HL-60 (cell line): ENCODE results near the gene IFFO2.

ENCODE experiments used
- DNase-seq, 2 experiments: peaks; one replicate each; pipeline ENCODE4 v3.0.0-alpha.2; 2010 to 2020; ENCODE audit warnings: low read depth in 1 of 2, low spot score in 1 of 2
- H3K27ac ChIP-seq: fragments of 250-450 bp; sonication (Bioruptor Pico); replicated peaks from 2 replicates; pipeline ENCODE4 v1.5.1; 2020; ENCODE audit warnings: mild to moderate bottlenecking, moderate library complexity
- H3K27me3 ChIP-seq: fragments of 250-450 bp; sonication (Bioruptor Pico); 2 replicates; pipeline ENCODE4 v1.5.1; 2021; ENCODE audit warnings: mild to moderate bottlenecking, moderate library complexity; ENCODE audit not compliant: insufficient read depth, poor library complexity, severe bottlenecking
- H3K4me3 ChIP-seq: replicated peaks from 2 replicates; pipeline ENCODE4 v1.5.1; 2011; ENCODE audit warnings: mild to moderate bottlenecking, control low read depth, low read length; ENCODE audit not compliant: insufficient read depth
- CTCF ChIP-seq: IDR thresholded peaks from one replicate; pipeline ENCODE4 v1.5.1; 2011; ENCODE audit warnings: low read length, control low read depth, inconsistent platforms; ENCODE audit not compliant: insufficient read depth
- GABPA ChIP-seq: IDR thresholded peaks from 2 replicates; pipeline ENCODE4 v1.6.1; 2012; ENCODE audit warnings: low read depth
- POLR2AphosphoS5 ChIP-seq: IDR thresholded peaks from 2 replicates; pipeline ENCODE4 v1.6.1; 2012; ENCODE audit warnings: low read depth
- SPI1 ChIP-seq: IDR thresholded peaks from 2 replicates; pipeline ENCODE4 v1.6.1; 2012; ENCODE audit warnings: low read depth, mild to moderate bottlenecking, borderline replicate concordance
- TF ChIP-seq, protein P1 (sequence below): IDR thresholded peaks from 2 replicates; pipeline ENCODE4 v1.6.1; 2012; ENCODE audit warnings: low read depth; ENCODE audit not compliant: insufficient replicate concordance

The IFFO2 gene

DNA sequence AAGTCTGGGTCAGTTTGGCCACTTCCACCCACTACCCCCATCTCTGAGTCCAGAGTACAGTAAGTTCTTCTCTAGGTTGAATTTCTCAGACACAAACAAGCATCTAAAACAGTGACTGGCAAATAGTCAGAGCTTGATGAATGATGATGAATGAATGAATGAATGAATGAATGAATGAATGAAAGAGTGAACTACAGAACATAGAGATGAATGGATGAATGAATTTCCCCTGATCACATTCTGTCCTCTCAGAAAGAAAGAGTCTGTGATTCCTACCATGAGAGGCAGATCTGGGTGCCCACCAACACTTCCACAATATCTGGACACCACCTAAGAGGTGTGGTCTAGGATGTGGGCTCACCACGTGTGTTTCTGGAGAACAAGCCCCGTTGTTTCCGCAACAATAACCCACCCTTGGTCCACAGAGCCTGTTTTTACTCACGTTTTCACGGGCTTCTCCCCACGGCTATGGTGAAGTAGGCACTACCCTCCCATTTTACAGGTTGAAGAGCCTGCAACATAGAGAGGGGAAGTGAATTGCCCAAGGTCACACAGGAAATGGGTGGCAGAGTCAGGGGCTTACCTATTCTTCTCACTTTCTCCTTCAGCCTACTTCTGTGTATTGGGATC is 40.2 kb upstream of the IFFO2 start:
- TF ChIP-seq SPI1 (no peak), CTCF (no peak)
- Histone ChIP-seq H3K4me3 (no peak overlapping the region), H3K27ac (no peak overlapping the region), H3K27me3 (no peaks in the 10 kb centered on the region)
- no peak for DNase-seq

- H3K27ac ChIP-seq, result no peak overlapping the region
- H3K4me3 ChIP-seq, result no peak overlapping the region
- no peak for TF ChIP-seq POLR2AphosphoS5
- no peak for TF ChIP-seq CTCF
- TF ChIP-seq, protein P1, sequence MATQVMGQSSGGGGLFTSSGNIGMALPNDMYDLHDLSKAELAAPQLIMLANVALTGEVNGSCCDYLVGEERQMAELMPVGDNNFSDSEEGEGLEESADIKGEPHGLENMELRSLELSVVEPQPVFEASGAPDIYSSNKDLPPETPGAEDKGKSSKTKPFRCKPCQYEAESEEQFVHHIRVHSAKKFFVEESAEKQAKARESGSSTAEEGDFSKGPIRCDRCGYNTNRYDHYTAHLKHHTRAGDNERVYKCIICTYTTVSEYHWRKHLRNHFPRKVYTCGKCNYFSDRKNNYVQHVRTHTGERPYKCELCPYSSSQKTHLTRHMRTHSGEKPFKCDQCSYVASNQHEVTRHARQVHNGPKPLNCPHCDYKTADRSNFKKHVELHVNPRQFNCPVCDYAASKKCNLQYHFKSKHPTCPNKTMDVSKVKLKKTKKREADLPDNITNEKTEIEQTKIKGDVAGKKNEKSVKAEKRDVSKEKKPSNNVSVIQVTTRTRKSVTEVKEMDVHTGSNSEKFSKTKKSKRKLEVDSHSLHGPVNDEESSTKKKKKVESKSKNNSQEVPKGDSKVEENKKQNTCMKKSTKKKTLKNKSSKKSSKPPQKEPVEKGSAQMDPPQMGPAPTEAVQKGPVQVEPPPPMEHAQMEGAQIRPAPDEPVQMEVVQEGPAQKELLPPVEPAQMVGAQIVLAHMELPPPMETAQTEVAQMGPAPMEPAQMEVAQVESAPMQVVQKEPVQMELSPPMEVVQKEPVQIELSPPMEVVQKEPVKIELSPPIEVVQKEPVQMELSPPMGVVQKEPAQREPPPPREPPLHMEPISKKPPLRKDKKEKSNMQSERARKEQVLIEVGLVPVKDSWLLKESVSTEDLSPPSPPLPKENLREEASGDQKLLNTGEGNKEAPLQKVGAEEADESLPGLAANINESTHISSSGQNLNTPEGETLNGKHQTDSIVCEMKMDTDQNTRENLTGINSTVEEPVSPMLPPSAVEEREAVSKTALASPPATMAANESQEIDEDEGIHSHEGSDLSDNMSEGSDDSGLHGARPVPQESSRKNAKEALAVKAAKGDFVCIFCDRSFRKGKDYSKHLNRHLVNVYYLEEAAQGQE, result no peak
- no peak for TF ChIP-seq GABPA
- no peak for TF ChIP-seq SPI1
- no peaks in the 10 kb centered on the region for H3K27me3 ChIP-seq
- DNase-seq, result no peak
Measured at GRCh38 chr1:18994381-18994780, 37.9 kb upstream of the IFFO2 start.

GRCh38 chr1:18992646-18993045 is 36.2 kb upstream of the IFFO2 start:
- Histone ChIP-seq H3K27ac (no peak overlapping the region), H3K27me3 (no peaks in the 10 kb centered on the region), H3K4me3 (no peak overlapping the region)
- TF ChIP-seq, protein P1, result no peak
- no peak for TF ChIP-seq SPI1
- no peak for TF ChIP-seq CTCF
- TF ChIP-seq GABPA, result no peak
- TF ChIP-seq POLR2AphosphoS5, result no peak
- no peak for DNase-seq

- peaks cover 3% of the 10 kb centered on the region for H3K27me3 ChIP-seq
- no peak overlapping the region for H3K4me3 ChIP-seq
- no peak overlapping the region for H3K27ac ChIP-seq
- TF ChIP-seq, protein P1, result no peak
- TF ChIP-seq CTCF (no peak), GABPA (no peak), POLR2AphosphoS5 (no peak), SPI1 (no peak)
- no peak for DNase-seq
Measured at GRCh38 chr1:18991585-18991984, 35.1 kb upstream of the IFFO2 start.
